ENCODE measurements around the gene SLC4A8. TPM values are rescaled to one million over a fixed set of nuclear protein-coding genes. Genes with fewer than 3 reads are reported as not detected.

The SLC4A8 gene
- total and polyA plus RNA-seq, 9 of the 15 experiments (the other 6 are each of a cell fraction or from before 2014, with no cell fraction given), result 0.04 to 1.5 (median 0.12) TPM; not detected in 2

DNA sequence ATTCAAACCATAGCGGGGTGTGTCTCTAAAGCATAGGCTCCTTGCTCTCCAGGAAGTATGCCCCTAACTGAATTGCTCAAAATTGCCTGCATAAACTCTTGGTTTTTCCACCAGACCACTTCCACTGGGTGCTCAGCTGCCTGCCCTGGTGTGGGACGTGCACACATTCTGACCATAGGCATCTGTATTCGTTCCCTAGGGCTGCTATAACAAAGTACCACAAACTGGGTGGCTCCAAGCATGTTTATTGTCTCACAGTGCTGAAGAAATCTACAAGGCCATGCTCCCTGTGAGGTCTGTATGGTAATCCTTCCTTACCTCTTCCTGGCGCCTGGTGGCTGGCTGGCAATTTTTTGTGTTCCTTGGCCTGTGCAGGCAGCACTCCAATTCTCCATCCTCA, 17.0 kb upstream of the SLC4A8 start:
- DNase-seq (ENCODE audit: extremely low read depth in 1 of 4, low spot score in 3 of 4) (no peak), FAIRE-seq (no peak), ATAC-seq (no peak)
- no peaks in the 10 kb centered on the region for H3K9me3 ChIP-seq (replicated peaks; ENCODE audit: control insufficient read depth, insufficient read depth, low read depth, low read length)
- H3K4me3 ChIP-seq, result no peak overlapping the region
- no peaks in the 10 kb centered on the region for H3K79me2 ChIP-seq (ENCODE audit: control insufficient read depth, insufficient read depth, low read length)
- no TSS peak for BruUV-seq (replicated peaks)
- ChIA-PET POLR2A (interaction anchor here (0.6 to 0.9 kb wide), 3 partner anchors 9 to 81 kb away, joined by 3 to 5 read pairs (median 4); no protein-coding TSS in a partner anchor), CTCF (ENCODE audit: low intra/inter-chr PET ratio) (no interaction called here)
- H3K36me3 ChIP-seq (ENCODE audit: control insufficient read depth, insufficient read depth, low read length), result no peaks in the 10 kb centered on the region
- no peak overlapping the region for H3K4me2 ChIP-seq (ENCODE audit: insufficient read depth, low read length)
- no peak overlapping the region for H3K27ac ChIP-seq (ENCODE audit: extremely low read depth, low read depth, low read length)
- in situ Hi-C loops (cut with MboI) (loop anchor here (25.0 kb wide), 1 partner anchor 605 kb away; the partner anchor contains the start of gene TAMALIN), intact Hi-C loops (cut with micrococcal nuclease) (no loop called here)
- no peaks in the 10 kb centered on the region for H4K20me1 ChIP-seq (replicated peaks; ENCODE audit: control insufficient read depth, insufficient read depth, low read length)
- TF ChIP-seq ZKSCAN8 (CRISPR knock-in tag; IDR thresholded peaks at IDR 0.05) (no peak), GABPB1 (CRISPR knock-in tag; IDR thresholded peaks at IDR 0.05) (no peak), GATA2 (CRISPR knock-in tag; IDR thresholded peaks at IDR 0.05) (no peak), ADNP (tag; IDR thresholded peaks at IDR 0.05) (no peak), KLF13 (tag; IDR thresholded peaks at IDR 0.05; ENCODE audit: borderline replicate concordance, low read depth) (no peak), ZNF124 (CRISPR knock-in tag; IDR thresholded peaks at IDR 0.05) (no peak), ASH1L (IDR thresholded peaks at IDR 0.05; ENCODE audit: borderline replicate concordance, low read depth, partially characterized antibody) (no peak)
- TF ChIP-seq, protein P1, sequence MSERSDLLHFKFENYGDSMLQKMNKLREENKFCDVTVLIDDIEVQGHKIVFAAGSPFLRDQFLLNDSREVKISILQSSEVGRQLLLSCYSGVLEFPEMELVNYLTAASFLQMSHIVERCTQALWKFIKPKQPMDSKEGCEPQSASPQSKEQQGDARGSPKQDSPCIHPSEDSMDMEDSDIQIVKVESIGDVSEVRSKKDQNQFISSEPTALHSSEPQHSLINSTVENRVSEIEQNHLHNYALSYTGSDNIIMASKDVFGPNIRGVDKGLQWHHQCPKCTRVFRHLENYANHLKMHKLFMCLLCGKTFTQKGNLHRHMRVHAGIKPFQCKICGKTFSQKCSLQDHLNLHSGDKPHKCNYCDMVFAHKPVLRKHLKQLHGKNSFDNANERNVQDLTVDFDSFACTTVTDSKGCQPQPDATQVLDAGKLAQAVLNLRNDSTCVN (CRISPR knock-in tag; IDR thresholded peaks at IDR 0.05), result no peak
- no peak overlapping the region for H2AFZ ChIP-seq (ENCODE audit: low read depth, low read length)
- peaks cover 3 to 7% of the 10 kb centered on the region in 2 experiments; a peak in 3 of 5 replicates for H3K27me3 ChIP-seq (ENCODE audit: control insufficient read depth in 2 of 2, insufficient read depth in 2 of 2, low read length in 2 of 2)
- peaks cover 0 to 2% of the 10 kb centered on the region in 2 experiments; a peak in 1 of 5 replicates for H3K4me1 ChIP-seq (replicated peaks in 1 of 2; ENCODE audit: control insufficient read depth in 2 of 2, insufficient read depth in 2 of 2, low read length in 2 of 2)
- 22% methylated on average over 4 of the region's 4 CpGs for WGBS (ENCODE audit: insufficient coverage, low coverage, missing lambda C conversion rate)
- H3K9ac ChIP-seq (ENCODE audit: insufficient read depth in 1 of 2, low read depth in 2 of 2, low read length in 2 of 2), result no peak overlapping the region
- H3K9me1 ChIP-seq (ENCODE audit: control insufficient read depth, insufficient read depth, low read length), result no peaks in the 10 kb centered on the region

All from K562 (cell line).